Neural cell (in vitro differentiated cells): Measurements from ENCODE around the gene PPM1H.

Experiments
- EP300 ChIP-seq: fragments of 450-650 bp; conservative IDR thresholded peaks from 2 replicates; pipeline ENCODE4 v1.6.1; 2014; ENCODE audit warnings: antibody characterized with exemption, mild to moderate bottlenecking, moderate library complexity; ENCODE audit not compliant: poor library complexity, severe bottlenecking
- EZH2 ChIP-seq: fragments of 200-600, 300-800 bp; shearing (Covaris generic), sonication (generic); IDR thresholded peaks from 2 replicates; pipeline ENCODE4 v1.6.1; 2014; ENCODE audit warnings: antibody characterized with exemption, low read length, borderline replicate concordance, mild to moderate bottlenecking; ENCODE audit not compliant: insufficient read depth, poor library complexity, severe bottlenecking
- MXI1 ChIP-seq: fragments of 450-650 bp; conservative IDR thresholded peaks from 2 replicates; pipeline ENCODE4 v1.6.1; 2014; ENCODE audit warnings: antibody characterized with exemption, mild to moderate bottlenecking; ENCODE audit not compliant: poor library complexity, severe bottlenecking
- POLR2AphosphoS5 ChIP-seq: IDR thresholded peaks from 2 replicates; pipeline ENCODE4 v1.6.1; 2012
- RAD21 ChIP-seq: fragments of 450-650 bp; conservative IDR thresholded peaks from 2 replicates; pipeline ENCODE4 v1.6.1; 2014; ENCODE audit warnings: antibody characterized with exemption, mild to moderate bottlenecking, moderate library complexity
- SMC3 ChIP-seq: fragments of 450-650 bp; conservative IDR thresholded peaks from 2 replicates; pipeline ENCODE4 v1.6.1; 2014; ENCODE audit warnings: antibody characterized with exemption, mild to moderate bottlenecking, moderate library complexity; ENCODE audit not compliant: poor library complexity
- TAF1 ChIP-seq: IDR thresholded peaks from 2 replicates; pipeline ENCODE4 v1.6.1; 2012; ENCODE audit warnings: low read depth
- TF ChIP-seq, protein P1 (sequence below): fragments of 450-650 bp; IDR thresholded peaks from 2 replicates; pipeline ENCODE4 v1.5.1; 2014; ENCODE audit warnings: antibody characterized with exemption, mild to moderate bottlenecking, moderate library complexity; ENCODE audit not compliant: poor library complexity, severe bottlenecking
- TF ChIP-seq, protein P2 (sequence below): IDR thresholded peaks from 2 replicates; pipeline ENCODE4 v1.6.1; 2012; ENCODE audit warnings: borderline replicate concordance

DNA sequence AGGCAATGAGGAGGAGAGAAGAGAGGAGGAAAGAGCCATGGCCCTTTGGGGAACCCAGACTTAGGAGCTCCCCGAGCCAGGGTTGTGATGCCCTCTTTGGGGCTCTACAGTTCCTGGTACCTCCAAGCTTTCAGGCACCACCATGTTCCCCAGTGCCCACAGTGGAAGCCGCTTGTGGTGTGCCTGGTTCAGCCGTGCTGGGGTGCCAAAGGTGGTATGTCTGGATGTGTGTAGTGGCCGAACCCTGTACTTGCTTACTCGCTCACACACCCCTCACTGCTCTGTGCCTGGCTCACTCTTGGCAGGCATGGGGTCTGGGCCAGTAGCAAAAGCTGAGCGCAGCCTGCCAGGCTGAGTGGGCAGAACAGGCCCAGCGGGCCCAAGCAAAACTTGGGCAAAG is 257.6 kb downstream of the PPM1H start:
- TF ChIP-seq TAF1 (no peak), POLR2AphosphoS5 (no peak), EP300 (no peak), RAD21 (no peak), EZH2 (no peak), SMC3 (no peak), MXI1 (no peak)
- TF ChIP-seq, protein P1, sequence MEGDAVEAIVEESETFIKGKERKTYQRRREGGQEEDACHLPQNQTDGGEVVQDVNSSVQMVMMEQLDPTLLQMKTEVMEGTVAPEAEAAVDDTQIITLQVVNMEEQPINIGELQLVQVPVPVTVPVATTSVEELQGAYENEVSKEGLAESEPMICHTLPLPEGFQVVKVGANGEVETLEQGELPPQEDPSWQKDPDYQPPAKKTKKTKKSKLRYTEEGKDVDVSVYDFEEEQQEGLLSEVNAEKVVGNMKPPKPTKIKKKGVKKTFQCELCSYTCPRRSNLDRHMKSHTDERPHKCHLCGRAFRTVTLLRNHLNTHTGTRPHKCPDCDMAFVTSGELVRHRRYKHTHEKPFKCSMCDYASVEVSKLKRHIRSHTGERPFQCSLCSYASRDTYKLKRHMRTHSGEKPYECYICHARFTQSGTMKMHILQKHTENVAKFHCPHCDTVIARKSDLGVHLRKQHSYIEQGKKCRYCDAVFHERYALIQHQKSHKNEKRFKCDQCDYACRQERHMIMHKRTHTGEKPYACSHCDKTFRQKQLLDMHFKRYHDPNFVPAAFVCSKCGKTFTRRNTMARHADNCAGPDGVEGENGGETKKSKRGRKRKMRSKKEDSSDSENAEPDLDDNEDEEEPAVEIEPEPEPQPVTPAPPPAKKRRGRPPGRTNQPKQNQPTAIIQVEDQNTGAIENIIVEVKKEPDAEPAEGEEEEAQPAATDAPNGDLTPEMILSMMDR, result no peak
- TF ChIP-seq, protein P2, sequence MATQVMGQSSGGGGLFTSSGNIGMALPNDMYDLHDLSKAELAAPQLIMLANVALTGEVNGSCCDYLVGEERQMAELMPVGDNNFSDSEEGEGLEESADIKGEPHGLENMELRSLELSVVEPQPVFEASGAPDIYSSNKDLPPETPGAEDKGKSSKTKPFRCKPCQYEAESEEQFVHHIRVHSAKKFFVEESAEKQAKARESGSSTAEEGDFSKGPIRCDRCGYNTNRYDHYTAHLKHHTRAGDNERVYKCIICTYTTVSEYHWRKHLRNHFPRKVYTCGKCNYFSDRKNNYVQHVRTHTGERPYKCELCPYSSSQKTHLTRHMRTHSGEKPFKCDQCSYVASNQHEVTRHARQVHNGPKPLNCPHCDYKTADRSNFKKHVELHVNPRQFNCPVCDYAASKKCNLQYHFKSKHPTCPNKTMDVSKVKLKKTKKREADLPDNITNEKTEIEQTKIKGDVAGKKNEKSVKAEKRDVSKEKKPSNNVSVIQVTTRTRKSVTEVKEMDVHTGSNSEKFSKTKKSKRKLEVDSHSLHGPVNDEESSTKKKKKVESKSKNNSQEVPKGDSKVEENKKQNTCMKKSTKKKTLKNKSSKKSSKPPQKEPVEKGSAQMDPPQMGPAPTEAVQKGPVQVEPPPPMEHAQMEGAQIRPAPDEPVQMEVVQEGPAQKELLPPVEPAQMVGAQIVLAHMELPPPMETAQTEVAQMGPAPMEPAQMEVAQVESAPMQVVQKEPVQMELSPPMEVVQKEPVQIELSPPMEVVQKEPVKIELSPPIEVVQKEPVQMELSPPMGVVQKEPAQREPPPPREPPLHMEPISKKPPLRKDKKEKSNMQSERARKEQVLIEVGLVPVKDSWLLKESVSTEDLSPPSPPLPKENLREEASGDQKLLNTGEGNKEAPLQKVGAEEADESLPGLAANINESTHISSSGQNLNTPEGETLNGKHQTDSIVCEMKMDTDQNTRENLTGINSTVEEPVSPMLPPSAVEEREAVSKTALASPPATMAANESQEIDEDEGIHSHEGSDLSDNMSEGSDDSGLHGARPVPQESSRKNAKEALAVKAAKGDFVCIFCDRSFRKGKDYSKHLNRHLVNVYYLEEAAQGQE, result no peak
